PC-9 (cell line): ENCODE results near the gene CTTNBP2. TPM values are rescaled to one million over a fixed set of nuclear protein-coding genes. Genes with fewer than 3 reads are reported as not detected.

Experiments
- BruUV-seq: library from RNA; stranded (reverse); fragments of 400-500 nt; replicated peaks from 2 replicates; lab custom pipeline; 2021; lab: Mats Ljungman, UMichigan
- CTCF ChIA-PET: fragments of 300-600 bp; sonication (Branson Sonifier 250); formaldehyde crosslinking; loops from one replicate; lab custom pipeline; 2022; ENCODE audit warnings: antibody characterized with exemption; lab: Charles Lee
- POLR2A ChIA-PET: fragments of 300-600 bp; sonication (Branson Sonifier 250); formaldehyde crosslinking; loops from one replicate; lab custom pipeline; 2022; ENCODE audit warnings: antibody characterized with exemption; ENCODE audit not compliant: unreplicated experiment; lab: Charles Lee
- DNase-seq, 2 experiments: peaks; one replicate each; pipeline versions ENCODE4 v3.0.0 to v3.0.0-alpha.2; 2015 to 2022; ENCODE audit warnings: mixed read lengths in 1 of 2
- H2AFZ ChIP-seq: fragments of 200-600 bp; sonication (generic); 2 replicates; pipeline ENCODE4 v1.8.1; 2017; ENCODE audit warnings: antibody characterized with exemption
- H3F3A ChIP-seq: fragments of 200-600 bp; sonication (generic); 2 replicates; pipeline ENCODE4 v1.8.1; 2017; ENCODE audit warnings: antibody characterized with exemption, mild to moderate bottlenecking, low read depth; ENCODE audit not compliant: insufficient read depth
- H3K27ac ChIP-seq: fragments of 200-600 bp; sonication (generic); 2 replicates; pipeline ENCODE4 v1.6.1; 2016; ENCODE audit warnings: mixed run types
- H3K27me3 ChIP-seq: fragments of 200-600 bp; sonication (generic); 2 replicates; pipeline ENCODE4 v1.6.1; 2016; ENCODE audit warnings: low read depth, mixed run types; ENCODE audit not compliant: insufficient read depth
- H3K36me3 ChIP-seq: fragments of 200-600 bp; sonication (generic); 2 replicates; pipeline ENCODE4 v1.6.1; 2016; ENCODE audit warnings: low read depth, mixed run types
- H3K4me1 ChIP-seq: fragments of 200-600 bp; sonication (generic); replicated peaks from 2 replicates; pipeline ENCODE4 v1.6.1; 2016; ENCODE audit warnings: mixed run types; ENCODE audit not compliant: insufficient read depth
- H3K4me2 ChIP-seq: fragments of 200-600 bp; sonication (generic); 2 replicates; pipeline ENCODE4 v1.6.1; 2017; ENCODE audit warnings: mixed run types
- H3K4me3 ChIP-seq: fragments of 200-600 bp; sonication (generic); 2 replicates; pipeline ENCODE4 v1.6.1; 2016; ENCODE audit warnings: mixed run types
- H3K79me2 ChIP-seq: fragments of 200-600 bp; sonication (generic); 2 replicates; pipeline ENCODE4 v1.6.1; 2017; ENCODE audit warnings: low read depth, mixed run types
- H3K9me2 ChIP-seq: fragments of 200-600 bp; sonication (generic); 2 replicates; pipeline ENCODE4 v1.8.1; 2017; ENCODE audit warnings: mild to moderate bottlenecking; ENCODE audit not compliant: insufficient read depth
- H3K9me3 ChIP-seq: fragments of 200-600 bp; sonication (generic); 2 replicates; pipeline ENCODE4 v1.8.1; 2016; ENCODE audit warnings: low read depth; ENCODE audit not compliant: insufficient read depth
- H4K20me1 ChIP-seq: fragments of 200-600 bp; sonication (generic); 2 replicates; pipeline ENCODE4 v1.8.1; 2017; ENCODE audit not compliant: insufficient read depth
- EZH2 ChIP-seq: fragments of 200-600 bp; sonication (generic); IDR thresholded peaks from 2 replicates; pipeline ENCODE4 v1.8.0; 2017; ENCODE audit warnings: antibody characterized with exemption, low read depth
- intact Hi-C: fragments of 100-400 bp; cut with micrococcal nuclease; formaldehyde crosslinking; loops from one replicate; pipeline ENCODE4 v1.10.0; 2022; ENCODE audit not compliant: unreplicated experiment
- total RNA-seq: library from RNA; stranded (reverse); gene quantifications from 2 replicates; pipeline ENCODE4 v1.2.3, GENCODE V29; 2021
- TF ChIP-seq, protein P1 (sequence below): fragments of 200-600 bp; sonication (generic); conservative IDR thresholded peaks from 2 replicates; pipeline ENCODE4 v1.6.1; 2017; ENCODE audit warnings: mixed run types, antibody characterized with exemption, mild to moderate bottlenecking, moderate library complexity

The CTTNBP2 gene
- total RNA-seq, 1 experiment from 2014 or later, result not detected

GRCh38 chr7:117859246-117859812 lies 13.9 kb downstream of the CTTNBP2 start:
- H3F3A ChIP-seq, result no peaks in the 10 kb centered on the region
- H3K4me3 ChIP-seq, result no peak overlapping the region
- no peak for DNase-seq
- no peaks in the 10 kb centered on the region for H3K9me2 ChIP-seq
- ChIA-PET CTCF (no interaction called here), POLR2A (no interaction called here)
- H4K20me1 ChIP-seq, result no peaks in the 10 kb centered on the region
- intact Hi-C loops, result no loop called here
- no TSS peak for BruUV-seq
- no peaks in the 10 kb centered on the region for H3K27me3 ChIP-seq
- no peaks in the 10 kb centered on the region for H3K9me3 ChIP-seq
- no peaks in the 10 kb centered on the region for H3K79me2 ChIP-seq
- H3K4me2 ChIP-seq, result no peak overlapping the region
- H3K36me3 ChIP-seq, result no peaks in the 10 kb centered on the region
- H3K4me1 ChIP-seq, result no peaks in the 10 kb centered on the region
- TF ChIP-seq, protein P1, sequence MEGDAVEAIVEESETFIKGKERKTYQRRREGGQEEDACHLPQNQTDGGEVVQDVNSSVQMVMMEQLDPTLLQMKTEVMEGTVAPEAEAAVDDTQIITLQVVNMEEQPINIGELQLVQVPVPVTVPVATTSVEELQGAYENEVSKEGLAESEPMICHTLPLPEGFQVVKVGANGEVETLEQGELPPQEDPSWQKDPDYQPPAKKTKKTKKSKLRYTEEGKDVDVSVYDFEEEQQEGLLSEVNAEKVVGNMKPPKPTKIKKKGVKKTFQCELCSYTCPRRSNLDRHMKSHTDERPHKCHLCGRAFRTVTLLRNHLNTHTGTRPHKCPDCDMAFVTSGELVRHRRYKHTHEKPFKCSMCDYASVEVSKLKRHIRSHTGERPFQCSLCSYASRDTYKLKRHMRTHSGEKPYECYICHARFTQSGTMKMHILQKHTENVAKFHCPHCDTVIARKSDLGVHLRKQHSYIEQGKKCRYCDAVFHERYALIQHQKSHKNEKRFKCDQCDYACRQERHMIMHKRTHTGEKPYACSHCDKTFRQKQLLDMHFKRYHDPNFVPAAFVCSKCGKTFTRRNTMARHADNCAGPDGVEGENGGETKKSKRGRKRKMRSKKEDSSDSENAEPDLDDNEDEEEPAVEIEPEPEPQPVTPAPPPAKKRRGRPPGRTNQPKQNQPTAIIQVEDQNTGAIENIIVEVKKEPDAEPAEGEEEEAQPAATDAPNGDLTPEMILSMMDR, result no peak
- TF ChIP-seq EZH2, result no peak
- H2AFZ ChIP-seq, result no peak overlapping the region
- no peak overlapping the region for H3K27ac ChIP-seq

DNA sequence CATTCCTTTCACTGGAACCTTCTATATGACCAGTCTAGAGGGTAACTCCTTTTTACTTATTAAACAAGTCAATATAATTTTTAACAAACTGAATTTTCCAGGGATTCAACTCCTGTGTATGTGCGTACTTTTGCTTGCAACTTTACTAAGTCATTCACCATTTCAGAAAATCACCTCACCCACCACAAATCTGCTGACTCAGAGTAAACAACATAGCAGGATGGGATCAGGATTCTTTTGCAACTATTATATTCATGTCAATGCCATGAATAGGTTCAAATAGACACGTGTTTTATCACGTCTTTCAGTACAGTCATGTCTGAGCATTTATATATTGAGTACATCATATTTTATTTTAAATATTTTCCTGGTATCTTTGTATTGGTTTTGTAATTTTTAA lies 14.5 kb downstream of the CTTNBP2 start:
- no peak overlapping the region for H3K4me3 ChIP-seq
- CTCF ChIA-PET, result no interaction called here
- no peaks in the 10 kb centered on the region for H3F3A ChIP-seq
- TF ChIP-seq, protein P1, result no peak
- no peak for TF ChIP-seq EZH2
- POLR2A ChIA-PET, result no interaction called here
- no peaks in the 10 kb centered on the region for H4K20me1 ChIP-seq
- H3K36me3 ChIP-seq, result no peaks in the 10 kb centered on the region
- no peaks in the 10 kb centered on the region for H3K9me3 ChIP-seq
- no TSS peak for BruUV-seq
- H3K27me3 ChIP-seq, result no peaks in the 10 kb centered on the region
- H3K4me2 ChIP-seq, result no peak overlapping the region
- intact Hi-C loops, result no loop called here
- no peak for DNase-seq
- no peaks in the 10 kb centered on the region for H3K9me2 ChIP-seq
- no peaks in the 10 kb centered on the region for H3K79me2 ChIP-seq
- H2AFZ ChIP-seq, result no peak overlapping the region
- no peaks in the 10 kb centered on the region for H3K4me1 ChIP-seq
- no peak overlapping the region for H3K27ac ChIP-seq

DNA sequence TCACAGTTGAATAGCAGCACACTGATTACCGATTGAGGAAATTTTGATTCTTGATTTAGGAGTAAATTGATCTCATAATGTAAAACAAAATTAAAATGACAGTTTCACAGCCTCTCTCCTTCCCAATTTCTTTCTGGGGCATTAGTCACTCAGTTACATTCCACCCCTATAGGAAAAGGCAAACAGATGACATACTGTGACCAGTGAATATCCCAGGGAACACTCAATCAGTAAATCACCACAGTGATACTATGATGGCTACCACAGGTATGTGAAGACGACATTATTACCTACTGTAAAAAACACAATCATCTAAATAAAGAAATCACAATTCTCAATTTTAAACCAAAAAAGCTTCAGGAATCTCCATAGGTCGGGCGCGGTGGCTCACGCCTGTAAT lies 15.5 kb downstream of the CTTNBP2 start:
- ChIA-PET CTCF (no interaction called here), POLR2A (no interaction called here)
- intact Hi-C loops, result no loop called here
- Histone ChIP-seq H2AFZ (no peak overlapping the region), H3K36me3 (no peaks in the 10 kb centered on the region), H3K4me1 (no peaks in the 10 kb centered on the region), H3K9me2 (no peaks in the 10 kb centered on the region), H3K27me3 (no peaks in the 10 kb centered on the region), H3K27ac (no peak overlapping the region), H3F3A (no peaks in the 10 kb centered on the region), H3K4me2 (no peak overlapping the region), H3K4me3 (no peak overlapping the region), H3K79me2 (no peaks in the 10 kb centered on the region), H3K9me3 (no peaks in the 10 kb centered on the region; the same call in 1 of the 2 replicates), H4K20me1 (no peaks in the 10 kb centered on the region)
- no TSS peak for BruUV-seq
- TF ChIP-seq, protein P1, result no peak
- TF ChIP-seq EZH2, result no peak
- DNase-seq, result no peak
